Left ventricle myocardium superior (tissue), 1 donor: ENCODE data around the gene RHBDL1. TPM values are rescaled to one million over a fixed set of nuclear protein-coding genes. Genes with fewer than 3 reads are reported as not detected.

ENCODE experiments used
- ATAC-seq: fragments of 200-7000 bp; cut with Tn5 transposase; one replicate; pipeline ENCODE4 v1.9.1; 2020; ENCODE audit warnings: mild to moderate bottlenecking, moderate library complexity
- DNase-seq: peaks from one replicate; pipeline ENCODE4 v3.0.0-alpha.2; 2020
- intact Hi-C: fragments of 100-400 bp; cut with micrococcal nuclease; formaldehyde crosslinking; loops from one replicate; pipeline ENCODE4 v1.11.0; 2022
- total RNA-seq: library from RNA; stranded (reverse); fragmentation: NEBNext Ultra II Directional; extraction: Animal tissue kit (Norgen Biotek cat#: 25700); gene quantifications from one replicate; pipeline ENCODE4 v1.2.1, GENCODE V29; 2021
- donor health status: DM: no; HTN: yes; CAD: no; lungs with severe emphysema.

RHBDL1 gene
- total RNA-seq, 1 donor from 2014 or later: 1.9 TPM

- peak; percentile 83 for ATAC-seq
- intact Hi-C loops: no loop called here
- peak; percentile 97 for DNase-seq
Observed at GRCh38 chr16:648781-649589, 26.5 kb upstream of the RHBDL1 start, which contains the start of gene WDR90. Gene WDR90, plus strand, starts transcription at chr16:649365. Its CDS starts 52 bp downstream, at chr16:649417.

GRCh38 chr16:649631-650030, 25.8 kb upstream of the RHBDL1 start:
- no peak for DNase-seq
- peak; percentile 0 for ATAC-seq
- intact Hi-C loops: no loop called here

- no peak for ATAC-seq
- intact Hi-C loops: no loop called here
Observed at GRCh38 chr16:651844-652243, 23.6 kb upstream of the RHBDL1 start.

GRCh38 chr16:652454-653305, 22.8 kb upstream of the RHBDL1 start:
- intact Hi-C loops: no loop called here
- DNase-seq: no peak
- no peak for ATAC-seq

More at GRCh38 chr16:651844-652243, 23.6 kb upstream of the RHBDL1 start:
- DNase-seq: no peak

- intact Hi-C loops: no loop called here
- DNase-seq: no peak
- ATAC-seq: no peak
Observed at GRCh38 chr16:654034-654433, 21.4 kb upstream of the RHBDL1 start.

GRCh38 chr16:657487-657886, 18.0 kb upstream of the RHBDL1 start:
- ATAC-seq (no peak), DNase-seq (no peak)
- intact Hi-C loops: no loop called here

- ATAC-seq (no peak), DNase-seq (no peak)
- intact Hi-C loops: no loop called here
Observed at GRCh38 chr16:658679-659571, 16.5 kb upstream of the RHBDL1 start.

- intact Hi-C loops: no loop called here
- ATAC-seq (no peak), DNase-seq (no peak)
Observed at GRCh38 chr16:659618-660017, 15.9 kb upstream of the RHBDL1 start.

GRCh38 chr16:660132-660458, 15.4 kb upstream of the RHBDL1 start:
- no peak for DNase-seq
- intact Hi-C loops: no loop called here
- no peak for ATAC-seq

GRCh38 chr16:660459-661183, 14.8 kb upstream of the RHBDL1 start:
- DNase-seq (peak; percentile 93), ATAC-seq (peak; percentile 87)
- intact Hi-C loops: no loop called here

- intact Hi-C loops: no loop called here
- ATAC-seq (peak; percentile 2), DNase-seq (peak; percentile 53)
Observed at GRCh38 chr16:661184-661821, 14.2 kb upstream of the RHBDL1 start.

- DNase-seq: no peak
- intact Hi-C loops: no loop called here
- no peak for ATAC-seq
Observed at GRCh38 chr16:662095-662494, 13.4 kb upstream of the RHBDL1 start.

- intact Hi-C loops: no loop called here
- no peak for ATAC-seq
Observed at GRCh38 chr16:662597-662996, 12.9 kb upstream of the RHBDL1 start.

GRCh38 chr16:666572-666971, 8.9 kb upstream of the RHBDL1 start:
- ATAC-seq: no peak
- intact Hi-C loops: no loop called here
- DNase-seq: no peak

More at GRCh38 chr16:662597-662996, 12.9 kb upstream of the RHBDL1 start:
- no peak for DNase-seq

- no peak for DNase-seq
- intact Hi-C loops: no loop called here
- ATAC-seq: no peak
Observed at GRCh38 chr16:667113-667779, 8.2 kb upstream of the RHBDL1 start.

- peak; percentile 97 for DNase-seq
- intact Hi-C loops: no loop called here
- peak; percentile 92 for ATAC-seq
Observed at GRCh38 chr16:667780-668518, 7.5 kb upstream of the RHBDL1 start, which contains the start of gene RHOT2. Gene RHOT2, plus strand, starts transcription at chr16:668132. Its CDS starts 68 bp downstream, at chr16:668200.
